ENCODE measurements around the gene PDGFB.

- TF ChIP-seq POLR2AphosphoS5 (IDR thresholded peaks at IDR 0.05; ENCODE audit: low read depth, low read length) (no peak), TAF1 (IDR thresholded peaks at IDR 0.05; ENCODE audit: borderline replicate concordance, insufficient read depth, low read length) (no peak), REST (IDR thresholded peaks at IDR 0.05; ENCODE audit: insufficient read depth in 1 of 2, low read depth in 2 of 2, low read length in 2 of 2) (no peak), SIN3A (IDR thresholded peaks at IDR 0.05; ENCODE audit: borderline replicate concordance, insufficient read depth, low read length) (no peak), FOXP2 (optimal IDR thresholded peaks at IDR 0.05; ENCODE audit: borderline replicate concordance, extremely low read depth, extremely low read length, insufficient read depth) (no peak)
Observed at GRCh38 chr22:39255449-39256185, 10.8 kb upstream of the PDGFB start.
